HepG2 (cell line): ENCODE measurements around the gene AANAT. TPM values are rescaled to one million over a fixed set of nuclear protein-coding genes. Genes with fewer than 3 reads are reported as not detected.
A peak's percentile ranks its signal among the peaks of the same experiment; 100 is the strongest.

Experiments used
- ATAC-seq: fragments of 200-7000 bp; cut with Tn5 transposase; 3 replicates; pipeline ENCODE4 v1.9.1; 2020; ENCODE audit warnings: mild to moderate bottlenecking, moderate library complexity
- BruUV-seq: library from RNA; stranded (reverse); fragments of 400-500 nt; replicated peaks from 2 replicates; lab custom pipeline; 2021; lab: Mats Ljungman, UMichigan
- CTCF ChIA-PET: fragments of 300-600 bp; formaldehyde crosslinking; extraction: SDS; loops from one replicate; lab custom pipeline; 2021; ENCODE audit warnings: low total read pairs, inconsistent platforms, low intra/inter-chr PET ratio; lab: Yijun Ruan, JAX
- POLR2A ChIA-PET: fragments of 350-600 bp; sonication (Branson Sonifier 250); formaldehyde crosslinking; loops from one replicate; lab custom pipeline; 2020; ENCODE audit warnings: antibody characterized with exemption, inconsistent platforms; lab: Yijun Ruan, JAX
- DNase-seq: peaks from one replicate; pipeline ENCODE4 v3.0.0-alpha.2; 2015; ENCODE audit warnings: low spot score
- FAIRE-seq: peaks from 3 replicates; lab custom pipeline; 2011; peaks lifted over from hg19 to GRCh38; lab: Jason Lieb, UNC
- H2AFZ ChIP-seq: one replicate; pipeline ENCODE4 v1.6.1; 2011; ENCODE audit warnings: low read length, inconsistent platforms
- H3K27ac ChIP-seq: fragments of 300-600 bp; 3 replicates; pipeline ENCODE4 v1.8.0; 2011; ENCODE audit warnings: mixed run types, mild to moderate bottlenecking, mixed read lengths, low read length, inconsistent platforms; ENCODE audit not compliant: insufficient read depth; ENCODE audit errors: extremely low read length
- H3K27me3 ChIP-seq, 2 experiments: fragments of 200-600 bp in 1 of 2; 2 replicates in 1 of 2; 3 replicates in 1 of 2; pipeline versions ENCODE4 v1.6.0 to v1.8.0; 2011; ENCODE audit warnings: low read length in 2 of 2, mild to moderate bottlenecking in 2 of 2, moderate library complexity in 2 of 2, inconsistent platforms in 1 of 2; ENCODE audit not compliant: insufficient read depth in 2 of 2, control insufficient read depth in 1 of 2
- H3K36me3 ChIP-seq, 2 experiments: fragments of 200-600 bp in 1 of 2; replicated peaks in 1 of 2; 2 replicates in 1 of 2; 3 replicates in 1 of 2; pipeline versions ENCODE4 v1.5.1 to v1.8.0; 2011; ENCODE audit warnings: low read length in 2 of 2, inconsistent platforms in 1 of 2; ENCODE audit not compliant: insufficient read depth in 2 of 2, control insufficient read depth in 1 of 2
- H3K4me1 ChIP-seq: 2 replicates; pipeline ENCODE4 v1.5.1; 2012; ENCODE audit warnings: low read length, inconsistent platforms; ENCODE audit not compliant: insufficient read depth
- H3K4me2 ChIP-seq: 2 replicates; pipeline ENCODE4 v1.6.0; 2011; ENCODE audit warnings: low read depth, low read length, inconsistent platforms
- H3K4me3 ChIP-seq, 3 experiments: fragments of 200-600 bp in 1 of 3; sonication (generic), shearing (Covaris generic) in 1 of 3; replicated peaks in 1 of 3; 2 replicates each; pipeline ENCODE4 v1.5.1; 2011 to 2016; ENCODE audit warnings: low read length in 3 of 3, inconsistent platforms in 2 of 3, low read depth in 2 of 3, mild to moderate bottlenecking in 2 of 3, control low read depth in 1 of 3, mixed read lengths in 1 of 3; ENCODE audit not compliant: insufficient read depth in 1 of 3
- H3K79me2 ChIP-seq: one replicate; pipeline ENCODE4 v1.6.1; 2011; ENCODE audit warnings: low read length, inconsistent platforms; ENCODE audit not compliant: insufficient read depth
- H3K9ac ChIP-seq: 2 replicates; pipeline ENCODE4 v1.6.0; 2011; ENCODE audit warnings: mild to moderate bottlenecking, low read depth, low read length, inconsistent platforms; ENCODE audit not compliant: insufficient read depth
- H3K9me3 ChIP-seq: 2 replicates; pipeline ENCODE4 v1.5.1; 2012; ENCODE audit warnings: mild to moderate bottlenecking, low read length
- H4K20me1 ChIP-seq: 2 replicates; pipeline ENCODE4 v1.6.0; 2011; ENCODE audit warnings: inconsistent platforms, mild to moderate bottlenecking, low read length, moderate library complexity; ENCODE audit not compliant: insufficient read depth
- ARNT2 ChIP-seq: sonication (generic); formaldehyde crosslinking; IDR thresholded peaks from 2 replicates; pipeline ENCODE4 v1.8.0; 2022; ENCODE audit warnings: mild to moderate bottlenecking, low read depth, missing genetic modification reagents, moderate library complexity
- ATAD3A ChIP-seq: sonication (generic); formaldehyde crosslinking; IDR thresholded peaks from 2 replicates; pipeline ENCODE4 v1.4.0; 2020; ENCODE audit warnings: missing genetic modification reagents
- ATF1 ChIP-seq: IDR thresholded peaks from 2 replicates; pipeline ENCODE4 v1.6.1; 2016; ENCODE audit warnings: mild to moderate bottlenecking, control low read depth
- BHLHE40 ChIP-seq: IDR thresholded peaks from 2 replicates; pipeline ENCODE4 v1.6.1; 2011; ENCODE audit warnings: low read length, improper control_type of control experiment
- BORCS8-MEF2B ChIP-seq: sonication (generic); formaldehyde crosslinking; IDR thresholded peaks from 2 replicates; pipeline ENCODE4 v1.8.0; 2022; ENCODE audit warnings: mild to moderate bottlenecking, missing genetic modification reagents
- CENPX ChIP-seq: sonication (generic); formaldehyde crosslinking; IDR thresholded peaks from 2 replicates; pipeline ENCODE4 v1.9.0; 2021; ENCODE audit warnings: mild to moderate bottlenecking, missing genetic modification reagents, moderate library complexity
- GPN1 ChIP-seq: sonication (generic); formaldehyde crosslinking; IDR thresholded peaks from 2 replicates; pipeline ENCODE4 v1.5.1; 2020; ENCODE audit warnings: missing genetic modification reagents, borderline replicate concordance
- NCOR1 ChIP-seq: fragments of 200-600 bp; sonication (generic); IDR thresholded peaks from 2 replicates; pipeline ENCODE4 v1.7.0; 2017; ENCODE audit warnings: antibody characterized with exemption, low read length, borderline replicate concordance
- NFYB ChIP-seq: sonication (generic); formaldehyde crosslinking; IDR thresholded peaks from 2 replicates; pipeline ENCODE4 v1.4.0; 2020; ENCODE audit warnings: missing genetic modification reagents
- RFX5 ChIP-seq: IDR thresholded peaks from 2 replicates; pipeline ENCODE4 v1.6.1; 2011; ENCODE audit warnings: low read depth, low read length, improper control_type of control experiment
- TEAD3 ChIP-seq: optimal IDR thresholded peaks from 2 replicates; pipeline ENCODE3; 2016; ENCODE audit warnings: borderline replicate concordance
- THYN1 ChIP-seq: sonication (generic); formaldehyde crosslinking; IDR thresholded peaks from 2 replicates; pipeline ENCODE4 v1.8.1; 2023; ENCODE audit warnings: low read depth, mild to moderate bottlenecking, moderate library complexity, missing genetic modification reagents, borderline replicate concordance
- ZBTB42 ChIP-seq: sonication (generic); formaldehyde crosslinking; IDR thresholded peaks from 2 replicates; pipeline ENCODE4 v1.5.0; 2020; ENCODE audit warnings: mild to moderate bottlenecking, missing genetic modification reagents
- ZFY ChIP-seq: sonication (generic); formaldehyde crosslinking; IDR thresholded peaks from 2 replicates; pipeline ENCODE4 v1.4.0; 2020; ENCODE audit warnings: missing genetic modification reagents
- ZNF546 ChIP-seq: sonication (generic); formaldehyde crosslinking; conservative IDR thresholded peaks from 2 replicates; pipeline ENCODE4 v1.8.1; 2023; ENCODE audit warnings: mild to moderate bottlenecking, missing genetic modification reagents
- ZNF614 ChIP-seq: IDR thresholded peaks from 2 replicates; pipeline ENCODE4 v1.6.1; 2018; ENCODE audit warnings: missing biosample characterization, missing genetic modification reagents, inconsistent platforms, borderline replicate concordance
- ZNF776 ChIP-seq: sonication (generic); formaldehyde crosslinking; IDR thresholded peaks from 2 replicates; pipeline ENCODE4 v1.4.0; 2020; ENCODE audit warnings: mild to moderate bottlenecking, missing genetic modification reagents
- ZNF782 ChIP-seq: sonication (generic); formaldehyde crosslinking; IDR thresholded peaks from 2 replicates; pipeline ENCODE4 v1.4.0; 2020; ENCODE audit warnings: missing genetic modification reagents, mild to moderate bottlenecking, borderline replicate concordance
- WGBS: methylation state at CpG from one replicate; pipeline ENCODE4 v1.1.6; 2017; ENCODE audit warnings: low lambda C conversion rate; 5-methylcytosine and 5-hydroxymethylcytosine counted together
- in situ Hi-C: cut with HindIII; loops from 2 replicates; pipeline ENCODE4 v1.10.0; 2017; ENCODE audit warnings: low pct_unique_long_range_greater_than_20kb; ENCODE audit not compliant: extremely low pct_ligation_motif_present
- intact Hi-C: fragments of 100-400 bp; cut with micrococcal nuclease; formaldehyde crosslinking; loops from one replicate; pipeline ENCODE4 v1.10.0; 2022; ENCODE audit not compliant: unreplicated experiment
- polyA plus RNA-seq, 8 experiments: library from polyadenylated mRNA; depleted of rRNA in 3 of 8; stranded (reverse) in 7 of 8; unstranded in 1 of 8; fragments of >200 nt; fragmentation: Illumina TruSeq in 4 of 8; extraction: Trizol in 4 of 8; gene quantifications; 2 replicates each; pipeline versions ENCODE4 v1.2.1 to v1.2.3, GENCODE V29; 2011 to 2016; ENCODE audit warnings: low read depth in 4 of 8, missing spikeins in 1 of 8, mixed read lengths in 1 of 8; ENCODE audit not compliant: insufficient read depth in 1 of 8
- total RNA-seq, 5 experiments: library from RNA; depleted of rRNA; stranded (reverse); fragments of >200 nt; fragmentation: Illumina TruSeq; extraction: Trizol; gene quantifications; 2 replicates each; pipeline ENCODE4 v1.2.3, GENCODE V29; 2016; ENCODE audit warnings: low read depth in 1 of 5
- TF ChIP-seq, protein P1 (sequence below): sonication (generic); formaldehyde crosslinking; IDR thresholded peaks from 2 replicates; pipeline ENCODE4 v1.8.0; 2023; ENCODE audit warnings: mild to moderate bottlenecking, missing genetic modification reagents

The AANAT gene
- total and polyA plus RNA-seq, 2 of the 13 experiments (the other 11 are each of a cell fraction or from before 2014, with no cell fraction given), result 0.07 TPM; not detected in 1

GRCh38 chr17:76446449-76447231, 20.8 kb upstream of the AANAT start (continued):
- TF ChIP-seq BORCS8-MEF2B (CRISPR knock-in tag) (no peak), ZNF782 (CRISPR knock-in tag) (0 out of 2 replicates have a peak, but pooled peaks have one; percentile 24), ZNF614 (CRISPR knock-in tag) (peak; percentile 71; the same call in 1 of the 2 replicates)

DNA sequence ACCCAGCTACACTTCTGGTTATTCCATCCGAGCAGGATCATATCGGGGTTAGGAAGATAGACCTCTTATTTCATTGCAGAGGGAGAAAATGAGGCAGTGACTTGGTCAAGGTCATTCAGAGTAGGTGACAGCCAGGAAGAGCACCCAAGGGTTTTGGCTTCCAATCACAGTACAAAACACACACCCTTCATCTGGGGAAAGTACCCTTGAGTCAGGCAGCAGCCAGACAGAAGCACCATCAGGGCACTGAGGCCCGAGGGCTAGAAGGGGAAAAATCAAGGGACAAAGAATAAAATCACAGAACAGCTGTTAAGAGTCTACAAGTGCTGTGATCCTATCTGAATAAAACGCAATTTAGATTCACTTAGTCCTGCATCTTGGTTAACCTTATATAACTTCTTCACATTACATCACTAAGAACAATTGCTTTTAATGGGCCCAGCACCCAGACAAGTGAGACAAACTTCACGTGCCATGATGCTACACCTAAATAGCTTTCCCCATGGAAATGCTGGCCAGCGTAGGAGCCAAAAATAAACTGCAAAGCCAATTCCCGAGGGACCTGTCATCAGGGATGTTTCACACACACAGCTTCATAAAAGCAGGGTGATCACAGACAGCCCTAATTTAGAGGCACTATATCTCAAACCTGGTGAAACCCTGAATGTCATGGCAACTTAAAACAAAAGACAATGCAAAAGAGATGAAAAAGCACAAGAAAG, 19.3 kb upstream of the AANAT start:
- no TSS peak for BruUV-seq
- ATAC-seq, result no peak

More for the DNA sequence above, 19.3 kb upstream of the AANAT start:
- H3K4me2 ChIP-seq, result peak overlapping the region; percentile 58; the same call in 1 of the 2 replicates
- no peaks in the 10 kb centered on the region for H3K27me3 ChIP-seq
- DNase-seq (no peak), FAIRE-seq (no peak)
- peaks cover 86% of the 10 kb centered on the region for H3K4me1 ChIP-seq
- no peak overlapping the region for H3K4me3 ChIP-seq
- no peak overlapping the region for H3K27ac ChIP-seq
- no peak overlapping the region for H2AFZ ChIP-seq
- peaks cover 92% of the 10 kb centered on the region for H3K79me2 ChIP-seq
- POLR2A ChIA-PET, result no interaction called here
- in situ Hi-C loops, result no loop called here
- CTCF ChIA-PET, result no interaction called here
- peaks cover 74% of the 10 kb centered on the region for H4K20me1 ChIP-seq
- H3K36me3 ChIP-seq, result peaks cover 0 to 9% of the 10 kb centered on the region in 2 experiments; a peak in 3 of 5 replicates
- TF ChIP-seq GPN1 (CRISPR knock-in tag) (no peak), ZNF546 (no peak), ZFY (no peak), RFX5 (no peak), TEAD3 (no peak), THYN1 (CRISPR knock-in tag) (no peak), ZNF776 (no peak), NFYB (CRISPR knock-in tag) (no peak), CENPX (no peak), ZBTB42 (no peak), ARNT2 (CRISPR knock-in tag) (no peak), NCOR1 (no peak), ATF1 (CRISPR knock-in tag) (no peak), ATAD3A (CRISPR knock-in tag) (no peak), BHLHE40 (no peak)
- TF ChIP-seq, protein P1, sequence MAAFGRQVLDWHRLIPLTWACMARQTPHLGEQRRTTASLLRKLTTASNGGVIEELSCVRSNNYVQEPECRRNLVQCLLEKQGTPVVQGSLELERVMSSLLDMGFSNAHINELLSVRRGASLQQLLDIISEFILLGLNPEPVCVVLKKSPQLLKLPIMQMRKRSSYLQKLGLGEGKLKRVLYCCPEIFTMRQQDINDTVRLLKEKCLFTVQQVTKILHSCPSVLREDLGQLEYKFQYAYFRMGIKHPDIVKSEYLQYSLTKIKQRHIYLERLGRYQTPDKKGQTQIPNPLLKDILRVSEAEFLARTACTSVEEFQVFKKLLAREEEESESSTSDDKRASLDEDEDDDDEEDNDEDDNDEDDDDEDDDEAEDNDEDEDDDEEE (CRISPR knock-in tag), result no peak
- intact Hi-C loops, result no loop called here
- WGBS, result 92% methylated on average over 7 of the region's 7 CpGs
- H3K9ac ChIP-seq, result no peak overlapping the region
- H3K9me3 ChIP-seq, result no peaks in the 10 kb centered on the region
